Epidermal melanocyte (primary cell): ENCODE results near the gene PSMD11.
A peak's percentile ranks its signal among the peaks of the same experiment; 100 is the strongest.

Source experiments
- DNase-seq: peaks from one replicate; pipeline ENCODE4 v3.0.0; 2011; ENCODE audit warnings: low spot score; ENCODE audit not compliant: insufficient read length

PSMD11 gene

GRCh38 chr17:32464374-32464773 lies 20.1 kb downstream of the PSMD11 start:
- no peak for DNase-seq

DNA sequence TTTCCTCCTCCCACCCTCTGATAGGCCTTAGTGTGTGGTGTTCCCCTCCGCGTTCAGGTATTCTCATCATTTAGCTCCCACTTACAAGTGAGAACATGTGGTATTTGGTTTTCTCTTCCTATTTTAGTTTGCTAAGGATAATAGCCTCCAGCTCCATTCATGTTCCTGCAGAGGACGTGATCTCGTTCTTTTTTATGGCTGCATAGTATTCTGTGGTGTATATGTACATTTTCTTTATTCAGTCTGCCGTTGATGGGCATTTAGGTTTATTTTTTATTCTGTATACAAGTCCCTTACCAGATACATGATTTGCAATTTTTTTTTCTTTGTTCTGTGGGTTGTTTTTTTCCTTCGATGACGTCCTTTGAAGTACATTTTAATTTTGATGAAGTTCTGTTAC lies 23.6 kb downstream of the PSMD11 start:
- no peak for DNase-seq

DNA sequence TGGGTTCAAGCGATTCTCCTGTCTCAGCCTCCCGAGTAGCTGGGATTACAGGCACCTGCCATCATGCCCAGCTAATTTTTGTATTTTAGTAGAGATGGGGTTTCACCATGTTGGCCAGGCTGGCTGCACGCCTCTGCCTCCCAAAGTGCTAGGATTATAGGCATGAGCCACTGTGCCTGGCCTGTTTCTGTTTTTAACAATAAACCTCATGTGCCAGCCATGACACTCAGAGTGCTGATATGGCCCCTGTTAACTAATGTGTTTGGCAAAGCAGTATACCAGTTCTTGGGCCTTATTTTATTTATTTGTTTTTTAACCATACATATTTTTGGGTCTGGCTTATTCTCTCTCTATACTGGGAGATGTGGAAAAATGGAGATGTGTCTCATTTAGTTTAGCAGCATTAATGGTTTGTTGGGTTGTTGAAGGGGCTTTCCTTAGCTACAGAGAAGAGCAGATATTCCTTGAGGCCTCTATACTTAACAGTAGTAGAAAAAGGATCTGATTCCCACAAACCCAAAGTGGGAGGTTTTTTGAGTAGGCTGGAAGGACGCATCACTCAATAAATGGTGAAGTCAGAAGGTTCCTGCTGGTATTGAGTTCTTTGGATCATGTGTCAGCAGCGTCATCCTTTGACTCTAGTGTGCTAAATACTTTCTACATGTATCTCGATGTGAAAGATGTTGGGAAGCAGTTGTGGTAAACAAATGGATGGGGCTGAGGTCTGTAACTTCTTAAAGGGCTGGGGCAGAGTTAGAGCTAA lies 26.3 kb downstream of the PSMD11 start:
- no peak for DNase-seq

DNA sequence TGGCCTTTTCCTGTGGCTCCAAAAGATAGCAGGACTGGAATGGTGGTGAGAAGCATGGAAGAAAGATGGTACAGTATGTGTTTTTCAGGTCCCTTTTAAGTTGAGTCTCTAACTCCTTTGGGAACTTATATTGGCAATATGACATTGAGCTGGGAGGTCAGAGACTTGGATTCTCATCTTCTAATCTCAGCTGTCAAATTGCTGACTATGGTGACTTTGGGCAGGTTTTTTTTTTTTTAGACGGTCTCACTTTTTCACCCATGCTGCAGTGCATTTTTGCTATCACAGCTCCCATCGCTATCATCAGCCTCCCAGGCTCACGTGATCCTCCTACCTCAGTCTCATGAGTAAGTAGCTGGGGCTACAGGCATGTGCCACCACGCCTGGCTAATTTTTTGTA lies 27.3 kb downstream of the PSMD11 start:
- DNase-seq = no peak

GRCh38 chr17:32475258-32475657 lies 30.9 kb downstream of the PSMD11 start:
- DNase-seq = no peak

GRCh38 chr17:32477220-32477619 lies 32.9 kb downstream of the PSMD11 start:
- no peak for DNase-seq

GRCh38 chr17:32479074-32479617 lies 34.8 kb downstream of the PSMD11 start:
- no peak for DNase-seq

DNA sequence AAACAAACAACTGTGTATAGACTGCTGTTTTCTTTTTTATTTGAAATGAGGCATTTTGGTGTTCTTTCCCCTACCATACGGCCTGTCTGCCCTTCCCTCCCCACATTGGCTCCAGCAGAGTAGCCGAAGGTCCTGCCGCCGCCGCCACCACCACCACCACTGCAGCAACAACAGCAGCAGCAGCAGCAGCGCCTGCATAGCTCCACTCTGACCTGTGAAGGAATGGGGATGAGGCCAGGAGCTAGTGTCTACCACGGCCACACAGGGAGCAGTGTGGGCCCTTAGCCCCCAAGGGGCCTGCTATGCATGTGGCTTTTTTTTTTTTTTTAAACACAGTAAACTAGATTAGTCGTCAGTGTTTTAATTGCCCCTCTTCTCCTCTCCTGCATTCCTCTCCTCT lies 36.9 kb downstream of the PSMD11 start:
- DNase-seq = no peak

GRCh38 chr17:32482568-32483320 lies 38.4 kb downstream of the PSMD11 start:
- DNase-seq = no peak

DNA sequence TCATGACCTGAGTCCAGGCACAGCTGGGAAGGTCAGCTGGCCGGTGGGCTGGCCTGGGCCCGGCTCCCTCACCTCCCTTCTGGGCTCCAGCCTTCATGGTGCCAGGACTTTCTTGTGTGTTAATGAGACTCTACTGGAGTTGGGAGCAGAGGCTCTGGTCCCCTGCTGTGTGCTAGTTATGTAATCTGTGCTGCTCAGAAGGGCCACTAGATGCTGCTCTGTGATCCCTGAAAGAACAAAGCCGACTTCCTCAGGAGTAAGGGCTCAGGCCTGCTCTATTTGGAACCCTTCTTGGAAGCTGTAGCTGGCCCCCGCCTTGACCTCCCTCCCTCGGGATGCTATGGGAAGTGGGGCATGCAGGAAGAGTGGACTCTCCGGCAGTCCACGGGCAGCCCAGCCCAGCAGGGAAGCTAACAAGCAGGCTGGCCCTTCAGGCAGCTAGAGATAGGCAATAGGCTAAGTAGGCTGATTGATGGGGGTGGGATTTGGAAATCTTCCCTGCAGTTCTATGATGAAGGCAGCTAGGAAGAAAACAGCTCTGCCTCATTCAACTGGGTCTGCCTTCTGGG lies 39.2 kb downstream of the PSMD11 start:
- DNase-seq = peak; percentile 81

DNA sequence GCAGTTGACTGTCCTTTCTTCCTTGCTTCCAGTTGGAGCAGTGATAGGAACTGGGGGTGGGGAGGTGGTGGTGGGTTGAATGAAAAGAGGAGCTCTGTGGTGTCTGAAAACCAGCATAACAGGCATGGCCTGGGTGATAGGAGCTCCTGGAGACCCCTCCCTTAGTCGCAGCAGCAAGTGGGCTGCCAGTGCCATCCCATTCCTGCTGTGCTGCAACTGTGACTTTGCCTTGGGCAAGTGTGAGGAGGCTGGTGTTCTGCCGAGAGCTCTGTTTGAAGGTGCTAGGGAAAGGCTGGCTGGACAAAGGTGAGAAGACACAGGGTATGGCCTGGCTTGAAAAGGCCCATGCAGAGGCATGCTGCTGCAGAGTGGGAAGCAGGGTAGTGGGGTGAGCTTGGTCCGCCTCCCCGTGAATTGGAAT lies 39.7 kb downstream of the PSMD11 start:
- no peak for DNase-seq

GRCh38 chr17:32484628-32485027 lies 40.3 kb downstream of the PSMD11 start:
- no peak for DNase-seq

DNA sequence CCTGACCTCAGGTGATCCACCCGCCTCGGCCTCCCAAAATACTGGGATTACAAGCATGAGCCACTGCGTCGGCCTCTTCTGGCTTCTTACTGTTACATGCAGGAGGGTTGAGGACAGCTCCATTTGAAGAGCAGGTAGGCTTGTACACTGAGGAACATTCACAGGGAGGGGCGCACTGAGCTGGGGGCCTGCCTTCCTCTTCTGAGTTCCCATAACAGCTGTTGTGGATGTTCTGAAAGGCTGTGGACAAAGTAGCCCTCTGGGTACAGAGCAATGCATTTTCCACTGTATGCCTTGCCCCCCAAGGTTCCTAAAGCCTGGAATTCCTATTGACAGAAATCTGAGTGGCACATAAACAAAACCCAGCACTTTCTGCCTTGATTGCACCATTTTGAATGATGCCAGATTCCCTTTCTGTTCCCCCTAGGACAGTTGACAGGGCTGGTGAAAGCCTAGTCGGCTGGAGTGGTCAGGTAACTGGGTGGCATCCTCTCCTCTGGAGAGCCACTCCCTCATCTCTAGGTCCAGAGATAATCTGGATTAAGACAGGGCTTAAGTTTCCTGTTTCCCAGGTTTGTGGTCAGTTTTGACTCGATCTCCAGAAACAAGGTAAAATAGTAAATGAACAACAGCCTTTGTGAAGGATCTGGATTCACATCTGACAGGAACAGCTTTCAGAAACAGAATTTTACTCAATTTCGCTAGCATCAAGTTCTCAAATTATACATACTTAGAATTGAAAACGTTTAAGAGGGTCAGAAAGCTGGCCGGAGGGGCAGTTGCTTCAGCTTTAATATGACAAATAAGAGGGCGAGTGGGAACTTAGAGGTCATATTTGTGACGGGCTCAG lies 41.2 kb downstream of the PSMD11 start:
- no peak for DNase-seq

GRCh38 chr17:32486111-32486700 lies 41.9 kb downstream of the PSMD11 start:
- DNase-seq = no peak

DNA sequence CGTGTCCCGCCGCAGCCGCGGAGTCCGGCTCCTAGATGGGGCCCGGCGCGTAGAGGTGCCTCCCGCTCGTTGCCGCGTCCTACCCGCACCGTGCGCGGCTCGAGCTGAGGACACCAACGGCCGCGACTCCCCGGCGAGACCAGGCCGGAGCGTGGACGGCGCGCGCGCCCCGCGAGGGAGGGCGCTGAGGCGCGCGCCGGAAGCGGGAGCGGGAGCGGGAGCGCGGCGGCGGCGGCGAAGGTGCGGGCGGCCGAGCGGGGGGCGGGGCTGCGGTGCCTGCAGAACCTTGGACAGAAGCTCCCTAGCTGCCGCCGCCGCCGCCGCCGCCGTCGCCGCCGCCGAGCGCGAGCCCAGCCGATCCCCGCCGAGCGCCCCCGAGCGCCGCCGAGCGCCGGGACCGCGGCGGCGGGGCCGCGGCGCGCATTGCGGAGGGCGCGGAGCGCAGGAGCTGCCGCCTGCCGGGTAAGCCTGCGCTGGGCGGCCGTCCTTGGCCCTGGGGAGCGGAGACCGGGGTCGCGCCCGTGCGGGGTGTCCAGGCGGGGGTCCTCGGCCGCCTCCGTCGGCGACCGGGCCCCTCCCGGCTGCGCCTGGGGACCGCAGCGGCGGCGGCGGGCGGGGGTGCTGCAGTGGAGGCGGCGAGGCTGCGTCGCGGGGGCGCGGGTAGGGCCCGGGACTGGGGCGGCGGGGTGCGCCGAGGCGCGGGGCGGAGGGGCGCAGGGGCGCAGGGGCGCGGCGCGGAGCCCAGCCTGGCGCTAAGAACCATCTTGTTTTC lies 42.6 kb downstream of the PSMD11 start, which contains the start of gene CDK5R1:
Gene CDK5R1 (plus strand): TSS at position 293 of the 772 bp plus-strand sequence. CDS start 628 bp downstream, outside the sequence.
- DNase-seq = no peak

- DNase-seq = no peak
Observed at GRCh38 chr17:32487473-32488176, 43.3 kb downstream of the PSMD11 start.

DNA sequence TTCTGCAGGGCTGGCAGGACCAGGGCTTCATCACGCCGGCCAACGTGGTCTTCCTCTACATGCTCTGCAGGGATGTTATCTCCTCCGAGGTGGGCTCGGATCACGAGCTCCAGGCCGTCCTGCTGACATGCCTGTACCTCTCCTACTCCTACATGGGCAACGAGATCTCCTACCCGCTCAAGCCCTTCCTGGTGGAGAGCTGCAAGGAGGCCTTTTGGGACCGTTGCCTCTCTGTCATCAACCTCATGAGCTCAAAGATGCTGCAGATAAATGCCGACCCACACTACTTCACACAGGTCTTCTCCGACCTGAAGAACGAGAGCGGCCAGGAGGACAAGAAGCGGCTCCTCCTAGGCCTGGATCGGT lies 43.9 kb downstream of the PSMD11 start:
- no peak for DNase-seq

- no peak for DNase-seq
Observed at GRCh38 chr17:32488604-32489180, 44.4 kb downstream of the PSMD11 start.
